HepG2 (cell line): Measurements from ENCODE around the gene ARPP19. TPM values are rescaled to one million over a fixed set of nuclear protein-coding genes. Genes with fewer than 3 reads are reported as not detected.

ENCODE experiments used
- ATAC-seq: fragments of 200-7000 bp; cut with Tn5 transposase; 3 replicates; pipeline ENCODE4 v1.9.1; 2020; ENCODE audit warnings: mild to moderate bottlenecking, moderate library complexity
- BruUV-seq: library from RNA; stranded (reverse); fragments of 400-500 nt; replicated peaks from 2 replicates; lab custom pipeline; 2021; lab: Mats Ljungman, UMichigan
- CTCF ChIA-PET: fragments of 300-600 bp; formaldehyde crosslinking; extraction: SDS; loops from one replicate; lab custom pipeline; 2021; ENCODE audit warnings: low total read pairs, inconsistent platforms, low intra/inter-chr PET ratio; lab: Yijun Ruan, JAX
- POLR2A ChIA-PET: fragments of 350-600 bp; sonication (Branson Sonifier 250); formaldehyde crosslinking; loops from one replicate; lab custom pipeline; 2020; ENCODE audit warnings: antibody characterized with exemption, inconsistent platforms; lab: Yijun Ruan, JAX
- DNase-seq: peaks from one replicate; pipeline ENCODE4 v3.0.0-alpha.2; 2015; ENCODE audit warnings: low spot score
- FAIRE-seq: peaks from 3 replicates; lab custom pipeline; 2011; peaks lifted over from hg19 to GRCh38; lab: Jason Lieb, UNC
- H2AFZ ChIP-seq: one replicate; pipeline ENCODE4 v1.6.1; 2011; ENCODE audit warnings: low read length, inconsistent platforms
- H3K27ac ChIP-seq: fragments of 300-600 bp; 3 replicates; pipeline ENCODE4 v1.8.0; 2011; ENCODE audit warnings: mixed run types, mild to moderate bottlenecking, mixed read lengths, low read length, inconsistent platforms; ENCODE audit not compliant: insufficient read depth; ENCODE audit errors: extremely low read length
- H3K27me3 ChIP-seq, 2 experiments: fragments of 200-600 bp in 1 of 2; 2 replicates in 1 of 2; 3 replicates in 1 of 2; pipeline versions ENCODE4 v1.6.0 to v1.8.0; 2011; ENCODE audit warnings: low read length in 2 of 2, mild to moderate bottlenecking in 2 of 2, moderate library complexity in 2 of 2, inconsistent platforms in 1 of 2; ENCODE audit not compliant: insufficient read depth in 2 of 2, control insufficient read depth in 1 of 2
- H3K36me3 ChIP-seq, 2 experiments: fragments of 200-600 bp in 1 of 2; replicated peaks in 1 of 2; 2 replicates in 1 of 2; 3 replicates in 1 of 2; pipeline versions ENCODE4 v1.5.1 to v1.8.0; 2011; ENCODE audit warnings: low read length in 2 of 2, inconsistent platforms in 1 of 2; ENCODE audit not compliant: insufficient read depth in 2 of 2, control insufficient read depth in 1 of 2
- H3K4me1 ChIP-seq: 2 replicates; pipeline ENCODE4 v1.5.1; 2012; ENCODE audit warnings: low read length, inconsistent platforms; ENCODE audit not compliant: insufficient read depth
- H3K4me2 ChIP-seq: 2 replicates; pipeline ENCODE4 v1.6.0; 2011; ENCODE audit warnings: low read depth, low read length, inconsistent platforms
- H3K4me3 ChIP-seq, 3 experiments: fragments of 200-600 bp in 1 of 3; sonication (generic), shearing (Covaris generic) in 1 of 3; replicated peaks in 1 of 3; 2 replicates each; pipeline ENCODE4 v1.5.1; 2011 to 2016; ENCODE audit warnings: low read length in 3 of 3, inconsistent platforms in 2 of 3, low read depth in 2 of 3, mild to moderate bottlenecking in 2 of 3, control low read depth in 1 of 3, mixed read lengths in 1 of 3; ENCODE audit not compliant: insufficient read depth in 1 of 3
- H3K79me2 ChIP-seq: one replicate; pipeline ENCODE4 v1.6.1; 2011; ENCODE audit warnings: low read length, inconsistent platforms; ENCODE audit not compliant: insufficient read depth
- H3K9ac ChIP-seq: 2 replicates; pipeline ENCODE4 v1.6.0; 2011; ENCODE audit warnings: mild to moderate bottlenecking, low read depth, low read length, inconsistent platforms; ENCODE audit not compliant: insufficient read depth
- H3K9me3 ChIP-seq: 2 replicates; pipeline ENCODE4 v1.5.1; 2012; ENCODE audit warnings: mild to moderate bottlenecking, low read length
- H4K20me1 ChIP-seq: 2 replicates; pipeline ENCODE4 v1.6.0; 2011; ENCODE audit warnings: inconsistent platforms, mild to moderate bottlenecking, low read length, moderate library complexity; ENCODE audit not compliant: insufficient read depth
- GTF2F1 ChIP-seq: fragments of 150-350 bp; IDR thresholded peaks from 2 replicates; pipeline ENCODE4 v1.6.1; 2014; ENCODE audit warnings: low read length
- HMGXB4 ChIP-seq, 2 experiments: sonication (generic) in 1 of 2; formaldehyde crosslinking in 1 of 2; IDR thresholded peaks; 2 replicates each; pipeline versions ENCODE4 v1.4.0 to v1.6.1; 2018 to 2020; ENCODE audit warnings: missing genetic modification reagents in 2 of 2, borderline replicate concordance in 1 of 2, low read depth in 1 of 2, mild to moderate bottlenecking in 1 of 2, missing biosample characterization in 1 of 2
- MAFF ChIP-seq: IDR thresholded peaks from 2 replicates; pipeline ENCODE4 v1.6.1; 2011; ENCODE audit warnings: low read depth, low read length, improper control_type of control experiment
- MED13 ChIP-seq: sonication (generic); formaldehyde crosslinking; IDR thresholded peaks from 2 replicates; pipeline ENCODE4 v1.5.0; 2020; ENCODE audit warnings: missing genetic modification reagents
- RAD51 ChIP-seq: fragments of 450-650 bp; IDR thresholded peaks from 2 replicates; pipeline ENCODE4 v1.6.1; 2016; ENCODE audit warnings: borderline replicate concordance
- SIN3A ChIP-seq: IDR thresholded peaks from 2 replicates; pipeline ENCODE4 v1.6.1; 2011; ENCODE audit warnings: low read depth, mild to moderate bottlenecking, control low read depth, low read length, borderline replicate concordance
- ZBTB26 ChIP-seq: IDR thresholded peaks from 2 replicates; pipeline ENCODE4 v1.6.1; 2016; ENCODE audit warnings: missing compliant biosample characterization, missing genetic modification reagents, borderline replicate concordance
- ZKSCAN8 ChIP-seq: IDR thresholded peaks from 2 replicates; pipeline ENCODE4 v1.6.1; 2016; ENCODE audit warnings: borderline replicate concordance, missing genetic modification reagents, missing compliant biosample characterization
- ZNF589 ChIP-seq: sonication (generic); formaldehyde crosslinking; conservative IDR thresholded peaks from 2 replicates; pipeline ENCODE4 v1.8.0; 2022; ENCODE audit warnings: mild to moderate bottlenecking, moderate library complexity, missing genetic modification reagents
- ZNF660 ChIP-seq: sonication (generic); formaldehyde crosslinking; IDR thresholded peaks from 2 replicates; pipeline ENCODE4 v1.5.1; 2020; ENCODE audit warnings: mild to moderate bottlenecking, low read depth, missing genetic modification reagents, borderline replicate concordance
- ZNF704 ChIP-seq: sonication (generic); formaldehyde crosslinking; IDR thresholded peaks from 2 replicates; pipeline ENCODE4 v1.8.1; 2023; ENCODE audit warnings: mild to moderate bottlenecking, inconsistent platforms, moderate library complexity, missing genetic modification reagents, borderline replicate concordance
- ZSCAN22 ChIP-seq: sonication (generic); formaldehyde crosslinking; IDR thresholded peaks from 2 replicates; pipeline ENCODE4 v1.4.0; 2020; ENCODE audit warnings: mild to moderate bottlenecking, missing genetic modification reagents
- WGBS: methylation state at CpG from one replicate; pipeline ENCODE4 v1.1.6; 2017; ENCODE audit warnings: low lambda C conversion rate; 5-methylcytosine and 5-hydroxymethylcytosine counted together
- in situ Hi-C: cut with HindIII; loops from 2 replicates; pipeline ENCODE4 v1.10.0; 2017; ENCODE audit warnings: low pct_unique_long_range_greater_than_20kb; ENCODE audit not compliant: extremely low pct_ligation_motif_present
- intact Hi-C: fragments of 100-400 bp; cut with micrococcal nuclease; formaldehyde crosslinking; loops from one replicate; pipeline ENCODE4 v1.10.0; 2022; ENCODE audit not compliant: unreplicated experiment
- polyA plus RNA-seq, 8 experiments: library from polyadenylated mRNA; depleted of rRNA in 3 of 8; stranded (reverse) in 7 of 8; unstranded in 1 of 8; fragments of >200 nt; fragmentation: Illumina TruSeq in 4 of 8; extraction: Trizol in 4 of 8; gene quantifications; 2 replicates each; pipeline versions ENCODE4 v1.2.1 to v1.2.3, GENCODE V29; 2011 to 2016; ENCODE audit warnings: low read depth in 4 of 8, missing spikeins in 1 of 8, mixed read lengths in 1 of 8; ENCODE audit not compliant: insufficient read depth in 1 of 8
- total RNA-seq, 5 experiments: library from RNA; depleted of rRNA; stranded (reverse); fragments of >200 nt; fragmentation: Illumina TruSeq; extraction: Trizol; gene quantifications; 2 replicates each; pipeline ENCODE4 v1.2.3, GENCODE V29; 2016; ENCODE audit warnings: low read depth in 1 of 5

The ARPP19 gene
- total and polyA plus RNA-seq, 2 of the 13 experiments (the other 11 are each of a cell fraction or from before 2014, with no cell fraction given): 70.8 to 123 TPM

DNA sequence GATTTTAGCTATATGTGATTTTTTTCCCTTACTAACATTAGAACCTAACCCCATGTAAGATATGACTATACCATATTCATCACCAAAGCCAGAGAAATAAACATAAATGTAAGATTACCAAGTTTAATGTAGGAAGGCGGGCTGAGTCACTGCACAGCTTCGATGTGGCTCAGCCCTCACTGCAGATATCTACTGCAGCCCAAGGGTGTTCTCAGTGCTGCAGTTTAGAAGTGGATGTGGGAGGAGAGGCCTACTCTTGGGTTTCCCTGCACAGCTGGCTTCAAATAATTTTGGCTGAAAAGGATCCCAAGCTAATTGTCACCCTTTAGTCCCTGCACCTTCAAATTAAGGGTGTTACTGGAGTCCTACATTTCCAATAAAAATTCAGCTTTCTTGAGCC, 9.3 kb downstream of the ARPP19 start:
- Histone ChIP-seq H3K9ac (no peak overlapping the region), H3K9me3 (no peaks in the 10 kb centered on the region), H3K4me1 (peaks cover 56% of the 10 kb centered on the region), H3K27me3 (no peaks in the 10 kb centered on the region), H3K27ac (no peak overlapping the region), H4K20me1 (peaks cover 73% of the 10 kb centered on the region), H2AFZ (no peak overlapping the region), H3K79me2 (peaks cover 99% of the 10 kb centered on the region), H3K36me3 (peaks cover 5 to 42% of the 10 kb centered on the region in 2 experiments; a peak in 4 of 5 replicates), H3K4me3 (no peak overlapping the region), H3K4me2 (no peak overlapping the region)
- intact Hi-C loops: no loop called here
- no peak for FAIRE-seq
- in situ Hi-C loops: no loop called here
- BruUV-seq: no TSS peak
- ATAC-seq: no peak
- no peak for TF ChIP-seq ZNF589 (CRISPR knock-in tag)
- CTCF ChIA-PET: no interaction called here
- WGBS: 91% methylated on average over 2 of the region's 2 CpGs
- no peak for DNase-seq
- POLR2A ChIA-PET: no interaction called here

DNA sequence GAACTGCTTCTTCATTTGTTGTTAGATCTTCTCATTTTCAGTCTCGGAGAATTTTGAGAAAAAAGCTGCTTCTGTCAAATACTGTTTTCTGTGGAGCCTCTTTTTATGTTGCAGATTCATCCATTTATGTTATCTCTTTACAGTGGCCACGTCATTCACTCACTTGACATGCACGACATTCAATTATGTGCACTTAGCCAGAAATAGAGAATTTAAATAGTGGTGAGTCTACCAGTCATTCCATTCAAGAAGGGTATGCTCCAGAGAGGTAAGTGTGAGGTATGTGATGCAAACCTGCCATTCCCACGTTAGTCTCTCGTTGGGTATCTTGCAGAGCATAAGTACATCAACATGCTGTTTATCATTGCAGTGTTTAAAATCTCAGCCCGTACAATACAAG, 9.8 kb downstream of the ARPP19 start:
- H3K4me2 ChIP-seq: no peak overlapping the region
- ATAC-seq (no peak), DNase-seq (no peak), FAIRE-seq (no peak)
- intact Hi-C loops: no loop called here
- H3K79me2 ChIP-seq: peaks cover 93% of the 10 kb centered on the region
- H3K4me3 ChIP-seq: no peak overlapping the region
- no peak overlapping the region for H3K9ac ChIP-seq
- H2AFZ ChIP-seq: no peak overlapping the region
- no peak for TF ChIP-seq ZKSCAN8 (CRISPR knock-in tag)
- no peak for TF ChIP-seq HMGXB4 (CRISPR knock-in tag; IDR thresholded peaks at IDR 0.05; ENCODE audit: borderline replicate concordance in 1 of 2, low read depth in 1 of 2)
- TF ChIP-seq RAD51: no peak
- no peak for TF ChIP-seq ZSCAN22 (CRISPR knock-in tag)
- no peak for TF ChIP-seq ZNF660 (CRISPR knock-in tag)
- TF ChIP-seq ZNF704 (CRISPR knock-in tag): no peak
- no peak for TF ChIP-seq MED13 (CRISPR knock-in tag)
- TF ChIP-seq SIN3A: no peak
- no peak for TF ChIP-seq GTF2F1
- no peak for TF ChIP-seq ZBTB26 (CRISPR knock-in tag)
- no peak for TF ChIP-seq MAFF
- no peak overlapping the region for H3K27ac ChIP-seq
- in situ Hi-C loops: no loop called here
- no peaks in the 10 kb centered on the region for H3K9me3 ChIP-seq
- peaks cover 70% of the 10 kb centered on the region for H4K20me1 ChIP-seq
- no peaks in the 10 kb centered on the region for H3K27me3 ChIP-seq
- BruUV-seq: no TSS peak
- WGBS: 95% methylated on average over 6 of the region's 6 CpGs
- peaks cover 50% of the 10 kb centered on the region for H3K4me1 ChIP-seq
- peaks cover 5 to 46% of the 10 kb centered on the region in 2 experiments; a peak in 4 of 5 replicates for H3K36me3 ChIP-seq
- ChIA-PET POLR2A (no interaction called here), CTCF (no interaction called here)
